Activated T-helper 9 cell treated with anti-CD3 and anti-CD28 coated beads, Interleukin-2, amount 50 U/mL, for 16 hours (primary cell): ENCODE measurements around the gene NTMT1.
A peak's percentile ranks its signal among the peaks of the same experiment; 100 is the strongest.

Source experiments
- DNase-seq: peaks from one replicate; pipeline ENCODE4 v3.0.0-alpha.2; 2020; ENCODE audit warnings: low read depth

Gene NTMT1

DNA sequence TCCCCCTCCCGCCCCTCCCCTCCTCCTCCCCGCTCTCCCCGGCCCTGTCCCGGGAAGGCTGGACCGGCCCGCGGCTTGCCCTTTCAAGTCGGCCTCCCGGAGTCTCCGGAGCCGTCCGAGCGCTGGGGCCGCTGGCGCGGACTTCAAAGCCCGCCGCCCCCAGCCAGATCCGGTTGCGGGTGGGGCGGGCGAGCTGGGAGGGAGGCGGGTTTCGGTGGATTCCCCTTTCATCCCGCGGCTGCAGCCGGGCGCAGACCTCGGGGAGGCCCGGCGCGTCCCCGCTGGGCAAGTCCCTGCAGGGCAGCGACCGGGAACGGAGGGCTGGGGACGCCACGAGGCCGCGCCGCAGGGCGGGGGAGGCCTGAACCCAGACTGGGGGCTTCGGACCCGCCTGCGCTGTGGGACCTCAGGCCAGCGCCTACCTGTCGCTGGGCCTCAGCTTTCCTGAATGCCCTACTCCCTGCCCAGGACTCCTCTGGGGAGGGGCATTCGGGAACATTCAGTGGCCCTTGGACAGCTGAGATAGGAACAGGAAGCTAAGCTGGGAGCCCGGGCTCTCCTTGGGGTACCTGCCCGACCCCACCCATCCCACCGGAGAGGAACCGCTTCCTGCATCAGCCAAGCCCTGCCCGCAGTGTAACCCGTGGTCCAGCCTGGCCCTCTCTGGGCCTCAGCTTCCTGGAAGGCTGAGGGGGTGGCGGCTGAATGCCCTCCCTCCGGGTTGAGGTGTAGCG is 28.4 kb upstream of the NTMT1 start:
- peak; percentile 29 for DNase-seq

DNA sequence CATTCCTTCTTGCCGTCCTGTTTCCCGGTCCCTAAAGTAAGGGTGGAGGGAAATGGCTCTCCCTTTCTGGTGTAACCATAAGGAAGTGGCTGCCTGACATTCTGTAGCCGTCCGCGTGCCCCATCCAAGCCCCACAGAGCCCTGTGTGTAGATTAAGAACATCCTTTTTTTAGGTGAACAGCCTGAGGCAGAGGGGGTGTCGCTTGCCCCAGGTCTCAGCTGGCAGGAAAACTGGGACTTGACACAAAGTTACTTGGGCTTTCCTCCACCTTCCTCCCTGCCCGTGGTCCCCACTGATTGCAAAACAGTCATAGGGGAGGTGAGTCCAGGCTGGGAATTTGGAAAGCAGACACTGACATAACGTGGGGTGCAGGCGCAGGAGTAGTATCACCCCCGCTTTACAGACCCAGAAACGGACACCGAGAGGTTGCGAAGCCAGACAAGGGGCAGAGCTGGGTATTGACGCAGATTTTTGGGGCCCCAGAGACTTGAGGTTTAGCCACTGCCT is 27.8 kb upstream of the NTMT1 start:
- DNase-seq: no peak

DNA sequence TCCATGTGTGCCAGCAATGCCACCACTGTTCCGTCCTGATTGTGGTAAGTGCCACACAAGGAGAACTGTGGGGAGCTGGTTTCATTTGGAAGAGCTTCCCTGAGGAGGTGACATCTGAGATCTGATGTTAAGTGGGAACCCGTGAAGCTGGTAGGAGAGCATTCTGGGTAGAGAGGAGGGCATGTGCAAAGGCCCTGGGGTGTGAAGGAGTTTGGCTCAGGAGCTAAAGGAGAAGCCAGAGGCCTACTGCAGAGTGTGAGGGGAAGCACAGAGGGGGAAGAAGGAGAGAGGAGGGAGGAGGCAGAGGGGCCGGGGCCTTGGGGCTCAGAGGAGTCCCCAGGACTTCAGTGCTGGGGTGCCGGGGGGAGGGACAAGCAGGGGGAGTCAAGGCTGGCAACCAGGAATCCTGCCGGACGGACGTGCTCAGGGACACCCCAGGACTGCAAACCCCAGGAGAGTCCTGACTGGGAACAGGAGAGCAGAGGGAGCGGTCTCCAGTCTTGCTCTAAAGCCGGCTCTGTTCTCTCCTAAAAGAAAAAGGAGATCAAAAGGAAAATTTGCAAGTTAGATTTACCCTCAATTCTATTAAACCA is 24.8 kb upstream of the NTMT1 start:
- no peak for DNase-seq

DNA sequence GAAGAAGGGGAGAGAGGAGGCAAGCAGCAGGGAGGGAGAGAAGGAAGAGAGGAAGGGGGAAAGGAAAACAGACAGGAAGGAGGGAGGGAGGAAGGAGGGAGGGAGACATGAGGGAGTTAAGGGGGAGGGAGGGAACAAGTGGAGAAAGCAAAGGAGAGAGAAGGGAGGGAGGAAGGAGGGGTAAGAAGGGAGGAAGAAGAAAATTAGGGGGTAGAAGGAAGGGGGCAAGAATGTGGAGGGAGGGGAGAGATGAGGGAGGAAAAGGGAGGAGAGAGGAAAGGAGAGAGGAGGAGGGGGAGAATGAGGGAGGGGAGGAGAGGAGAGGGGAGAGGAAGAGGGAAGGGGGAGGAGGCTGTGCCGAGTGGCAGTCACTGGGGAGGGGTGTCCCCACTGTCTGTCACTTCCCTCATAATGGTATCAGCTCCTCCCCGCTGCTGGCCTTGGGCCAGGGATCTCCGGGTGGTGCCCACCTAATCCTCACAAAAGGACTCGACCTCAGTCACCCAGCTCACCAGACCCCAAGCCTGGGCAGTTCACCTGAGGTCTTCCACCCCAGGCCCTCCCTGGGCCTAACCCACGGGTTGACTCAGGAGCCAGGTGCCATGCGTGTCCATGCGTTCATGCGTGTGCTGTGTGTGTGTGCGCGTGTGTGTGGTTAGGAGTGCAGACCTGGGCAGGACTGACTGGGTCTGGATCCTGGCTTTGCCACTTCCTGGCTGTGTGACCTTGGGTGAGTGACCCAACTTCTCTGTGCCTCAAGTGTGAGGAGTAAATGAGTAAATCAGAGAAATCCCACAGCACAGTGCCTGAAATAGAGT is 23.2 kb upstream of the NTMT1 start:
- no peak for DNase-seq

DNA sequence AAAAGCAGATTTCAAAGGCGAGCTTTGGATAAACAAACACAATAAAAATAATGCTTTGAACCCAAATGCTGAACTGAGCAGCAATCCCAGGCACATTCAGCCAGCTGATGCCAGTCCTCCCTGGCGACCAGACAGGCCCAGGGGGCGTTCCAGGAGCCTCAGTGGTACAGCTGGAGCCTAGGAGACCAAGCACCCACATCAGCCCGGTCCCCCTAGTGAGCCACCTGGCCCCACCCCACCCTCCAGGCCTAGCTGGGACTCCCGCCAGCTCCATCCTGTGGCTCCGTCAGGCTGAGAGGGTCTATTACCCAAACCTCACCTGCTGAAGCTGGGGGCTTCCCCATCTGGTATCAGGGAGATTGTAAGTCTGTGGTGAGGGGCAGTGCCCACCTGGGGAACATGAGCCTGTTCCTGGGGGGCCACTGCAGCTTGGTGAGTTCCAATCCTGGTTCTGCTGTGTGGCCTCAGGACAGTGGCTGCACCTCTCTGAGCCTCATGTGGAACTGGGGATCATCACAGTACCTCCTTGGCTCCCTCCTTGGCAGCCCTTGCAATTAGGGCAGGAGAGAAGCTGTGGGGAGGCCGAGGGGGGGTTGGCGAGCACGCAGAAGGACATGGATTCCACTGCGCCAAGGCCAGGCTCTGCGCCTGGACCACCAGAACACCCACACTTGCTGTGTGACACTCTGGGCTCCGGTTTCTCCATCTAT is 21.8 kb upstream of the NTMT1 start:
- no peak for DNase-seq

DNA sequence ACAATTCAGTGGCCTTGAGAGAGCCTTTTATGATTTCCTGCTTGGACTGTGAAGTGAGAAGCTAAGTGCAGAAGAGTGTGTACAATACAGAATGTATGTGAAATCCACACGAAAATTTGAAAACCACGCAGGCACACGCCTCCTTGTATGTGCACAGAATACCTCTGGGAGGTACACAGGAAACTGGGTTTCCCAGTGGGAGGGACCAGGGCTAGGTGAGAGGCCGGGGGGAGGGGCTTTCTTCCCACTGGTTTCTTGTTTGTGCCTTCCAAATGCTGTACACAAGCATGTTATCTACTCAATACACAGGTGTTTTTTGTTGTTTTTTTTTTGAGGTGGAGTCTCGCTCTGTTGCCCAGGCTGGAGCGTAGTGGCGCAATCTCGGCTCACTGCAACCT is 21.2 kb upstream of the NTMT1 start:
- DNase-seq: no peak

DNA sequence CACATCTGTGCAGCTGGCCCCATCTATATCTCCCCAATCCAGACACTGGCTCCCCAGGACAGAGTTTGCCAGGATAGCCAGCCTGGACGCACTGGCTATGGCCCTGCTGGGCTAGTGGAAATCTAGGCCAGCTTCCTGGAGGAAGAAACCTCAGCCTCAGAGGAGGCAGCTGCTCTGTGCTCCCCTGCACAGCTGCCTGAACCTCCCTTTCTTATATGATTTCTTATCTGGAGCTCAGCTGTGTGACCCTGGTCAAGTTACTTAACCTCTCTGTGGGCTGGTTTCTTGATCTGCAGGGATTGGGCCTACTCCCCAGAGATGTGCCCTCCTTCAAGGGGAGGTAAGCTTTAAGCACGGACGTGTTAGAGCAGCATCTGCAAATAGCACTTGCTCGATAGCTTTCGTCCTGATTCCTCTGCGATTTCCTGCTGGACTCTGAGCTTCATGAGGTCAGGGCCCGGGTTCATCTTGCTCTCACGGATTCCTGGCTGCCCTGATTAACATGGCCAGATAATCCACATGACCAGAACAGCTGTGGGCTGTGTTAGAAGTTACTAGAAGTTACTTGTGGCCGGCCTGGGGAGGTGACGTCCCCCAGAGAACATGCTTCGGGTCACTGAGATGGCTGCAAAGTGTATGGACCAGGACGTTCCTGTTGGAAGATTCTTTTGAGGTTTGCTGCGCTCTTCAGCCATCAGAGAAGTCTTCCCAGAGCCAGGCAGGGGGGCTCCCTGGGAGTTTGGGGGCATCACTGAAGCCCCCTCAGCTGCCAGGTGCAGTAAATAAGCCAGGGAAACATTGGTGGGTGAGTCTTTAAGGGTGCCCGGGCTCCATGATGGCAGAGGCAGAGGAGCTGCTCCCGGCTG is 19.6 kb upstream of the NTMT1 start:
- DNase-seq: no peak

GRCh38 chr9:129607027-129607387 is 19.0 kb upstream of the NTMT1 start:
- no peak for DNase-seq

DNA sequence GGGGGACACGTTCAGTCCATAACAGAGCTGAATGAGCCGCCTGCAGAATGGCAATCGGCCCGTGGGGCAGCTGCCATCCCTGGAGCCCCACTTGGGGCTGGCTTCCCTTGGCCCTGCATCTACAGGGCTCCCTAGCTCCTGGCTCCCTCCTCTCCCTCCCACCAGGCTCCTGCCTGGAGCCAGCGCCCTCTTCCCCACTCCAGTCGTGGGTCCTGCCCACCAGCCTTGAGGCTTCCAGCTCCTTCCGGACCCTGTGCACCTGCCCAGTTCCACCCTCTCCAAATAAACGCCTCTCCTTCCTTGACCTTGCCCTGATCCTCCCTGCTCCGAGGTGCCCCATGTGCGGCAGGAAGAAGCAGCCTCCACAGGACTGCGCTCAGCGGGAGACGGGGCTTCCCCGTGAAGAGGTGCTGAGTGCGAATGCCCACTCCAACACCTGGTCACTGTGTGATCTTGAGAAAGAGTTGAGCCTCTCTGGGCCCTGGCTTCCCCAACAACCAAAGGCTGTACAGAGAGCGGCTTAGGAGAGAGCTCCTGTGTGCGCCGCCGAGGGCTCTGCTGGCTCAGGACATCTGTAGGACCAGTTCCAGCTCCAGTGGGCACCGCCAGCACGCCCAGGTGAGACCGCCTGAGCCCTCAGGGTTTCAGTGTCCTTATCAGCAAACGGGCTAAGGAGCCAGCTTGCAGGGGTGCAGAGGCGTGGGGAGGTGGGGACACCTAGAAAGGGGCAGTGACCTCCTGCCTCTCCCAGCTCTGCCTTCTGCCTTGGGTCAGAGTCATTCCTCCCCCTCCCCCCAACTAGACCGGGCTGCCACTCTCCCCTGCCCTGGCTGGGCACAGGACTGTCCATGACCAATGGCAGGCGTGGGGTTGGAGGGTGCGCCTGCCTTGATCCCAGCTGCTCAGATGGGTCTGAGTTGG is 17.1 kb upstream of the NTMT1 start:
- no peak for DNase-seq

DNA sequence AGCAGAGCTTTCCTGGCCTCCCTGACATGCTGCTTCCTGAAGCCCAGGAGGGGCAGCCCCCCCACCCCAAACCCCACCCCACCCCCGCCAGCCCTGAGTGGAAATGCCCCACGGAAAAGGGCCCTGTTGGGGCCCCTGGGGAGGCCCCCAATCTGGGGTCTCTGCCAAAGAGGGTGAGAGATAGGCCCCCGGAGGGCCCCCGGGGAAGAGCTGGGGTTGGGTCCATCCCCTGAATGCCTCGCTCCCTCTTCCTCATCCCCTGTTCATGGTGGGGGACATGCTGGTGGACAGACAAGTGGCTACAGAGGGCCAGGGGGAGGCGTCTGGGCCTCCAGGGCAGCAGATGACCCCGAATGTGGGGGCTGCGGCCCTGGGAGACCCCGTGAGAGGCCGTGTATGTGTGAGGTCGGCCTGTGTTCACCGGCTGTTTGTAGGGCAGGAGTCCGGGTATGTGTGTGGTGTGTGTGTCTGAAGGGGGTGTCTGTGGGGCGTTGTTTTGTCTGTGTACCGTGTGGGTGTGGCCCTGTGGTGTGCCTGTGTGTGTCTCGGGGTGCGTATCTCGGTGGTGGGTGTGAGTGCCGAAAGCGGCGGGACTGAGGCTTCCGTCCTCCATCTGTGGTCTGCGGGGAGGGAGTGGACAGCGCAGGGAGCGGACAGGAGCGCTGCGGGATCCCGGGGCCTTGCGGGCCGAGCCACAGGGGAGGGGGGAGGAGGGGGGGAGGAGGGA is 16.3 kb upstream of the NTMT1 start:
- DNase-seq: peak; percentile 37

GRCh38 chr9:129610213-129610472 is 15.8 kb upstream of the NTMT1 start:
- DNase-seq: no peak

GRCh38 chr9:129610473-129611306 is 15.3 kb upstream of the NTMT1 start:
- DNase-seq: peak; percentile 65

DNA sequence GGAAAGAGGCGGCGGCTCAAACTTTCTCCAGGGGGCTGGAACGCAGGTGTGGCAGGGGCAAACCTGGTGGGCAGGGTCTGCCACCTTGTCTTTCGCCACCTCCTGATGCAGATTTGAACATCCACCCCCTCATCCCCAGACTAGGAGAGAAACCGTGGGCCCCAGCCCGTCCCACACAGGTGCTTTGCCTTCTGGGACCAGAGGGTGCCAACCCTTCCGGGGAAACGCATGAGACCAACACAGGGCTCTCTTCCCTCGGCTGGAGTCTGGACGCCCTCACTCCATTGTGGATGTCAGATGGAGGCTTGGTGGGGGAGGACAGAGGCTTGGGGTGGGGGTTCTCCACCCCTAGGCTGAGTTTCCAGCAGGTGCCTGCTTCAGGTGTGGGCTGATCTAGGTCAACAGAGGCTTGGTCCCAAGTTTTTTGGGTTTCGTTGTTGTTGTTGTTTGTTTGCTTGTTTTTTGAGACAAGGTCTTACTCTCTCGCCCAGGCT is 14.6 kb upstream of the NTMT1 start:
- no peak for DNase-seq

- no peak for DNase-seq
Observed at GRCh38 chr9:129612123-129612522, 13.8 kb upstream of the NTMT1 start.

GRCh38 chr9:129612815-129613519 is 13.0 kb upstream of the NTMT1 start:
- DNase-seq: no peak

DNA sequence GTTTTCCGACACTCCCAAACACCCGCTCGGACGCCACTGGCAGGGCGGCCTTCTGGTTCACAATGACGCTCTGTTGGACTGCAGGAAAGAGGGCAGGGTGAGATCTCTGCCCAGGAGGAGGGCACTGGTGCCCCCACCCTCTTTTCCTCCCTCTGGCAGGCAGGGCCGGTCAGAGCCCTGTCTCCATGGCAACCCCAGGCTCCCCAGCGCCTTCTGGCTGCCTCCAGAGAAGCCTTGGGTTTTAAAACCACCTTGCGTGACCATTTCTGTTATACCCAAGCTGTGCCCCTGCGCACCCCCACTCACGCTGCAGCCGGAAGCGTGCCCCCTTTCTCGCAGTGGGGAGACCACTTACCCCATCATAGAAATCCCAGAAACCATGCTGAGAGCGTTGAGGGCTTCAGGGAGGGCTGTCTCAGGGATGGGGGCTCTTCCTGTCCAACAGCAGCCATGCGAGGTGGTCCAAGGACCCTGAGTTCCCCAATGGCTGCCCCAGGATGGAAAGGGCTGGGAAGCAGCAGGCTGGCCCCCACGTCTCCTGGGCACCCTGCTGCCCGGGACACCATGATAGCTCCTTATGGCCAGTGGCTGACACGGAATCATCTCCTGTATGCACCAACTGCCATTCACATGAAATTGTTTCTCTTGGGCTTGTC is 12.3 kb upstream of the NTMT1 start:
- DNase-seq: no peak

GRCh38 chr9:129614932-129615331 is 11.0 kb upstream of the NTMT1 start:
- DNase-seq: no peak
